ENCODE measurements around the gene UNC79. TPM values are rescaled to one million over a fixed set of nuclear protein-coding genes. Genes with fewer than 3 reads are reported as not detected.

UNC79 gene
- total and polyA plus RNA-seq, 2 donors (not counting 3 experiments of a cell fraction or from before 2014, with no cell fraction given) = not detected

GRCh38 chr14:93395231-93395630 is 35.5 kb upstream of the UNC79 start:
- Histone ChIP-seq H3K9me1 (replicated peaks; ENCODE audit: control insufficient read depth, extremely low read depth, insufficient read depth, low read length) (no peaks in the 10 kb centered on the region), H3K9ac (replicated peaks; ENCODE audit: extremely low read depth, insufficient read depth, low read length) (no peak overlapping the region), H3K4me3 (replicated peaks in 1 of 3; ENCODE audit: insufficient read depth in 1 of 3, low read depth in 1 of 3, low read length in 3 of 3) (no peak overlapping the region), H3K4me1 (ENCODE audit: control insufficient read depth, extremely low read depth, insufficient read depth, low read length) (no peaks in the 10 kb centered on the region), H3K4me2 (ENCODE audit: insufficient read depth, low read length) (no peak overlapping the region), H3K9me3 (replicated peaks; ENCODE audit: control insufficient read depth, insufficient read depth, low read length) (no peaks in the 10 kb centered on the region), H3K79me2 (ENCODE audit: control insufficient read depth, insufficient read depth, low read length) (no peaks in the 10 kb centered on the region), H3K27ac (ENCODE audit: insufficient read depth, low read depth, low read length) (no peak overlapping the region), H4K20me1 (replicated peaks; ENCODE audit: control insufficient read depth, extremely low read depth, insufficient read depth, low read length) (no peaks in the 10 kb centered on the region), H3K27me3 (ENCODE audit: control insufficient read depth in 2 of 2, insufficient read depth in 2 of 2, low read length in 2 of 2) (no peaks in the 10 kb centered on the region), H3K36me3 (ENCODE audit: control insufficient read depth in 2 of 2, extremely low read depth in 1 of 2, insufficient read depth in 2 of 2, low read length in 2 of 2) (no peaks in the 10 kb centered on the region), H2AFZ (ENCODE audit: low read depth, low read length) (no peak overlapping the region)
- DNase-seq (ENCODE audit: low read depth, low spot score) = no peak
- FAIRE-seq = no peak
- BruUV-seq (replicated peaks) = no TSS peak
- intact Hi-C loops (cut with micrococcal nuclease) (no loop called here), dilution Hi-C loops (cut with MboI; ENCODE audit: extremely low pct_ligation_motif_present, low sequenced_read_pairs) (no loop called here)
- CTCF ChIA-PET = no interaction called here
- POLR2A ChIA-PET = no interaction called here
- no peak for TF ChIP-seq JUN (IDR thresholded peaks at IDR 0.05; ENCODE audit: borderline replicate concordance, insufficient read depth, insufficient read length, low read depth)
- TF ChIP-seq EZH2 (IDR thresholded peaks at IDR 0.05; ENCODE audit: borderline replicate concordance, low read depth, low read length, severe bottlenecking) = no peak
- TF ChIP-seq GATA2 (IDR thresholded peaks at IDR 0.05; ENCODE audit: insufficient read depth, insufficient read length, low read depth, low read length) = no peak
- no peak for TF ChIP-seq MAX (IDR thresholded peaks at IDR 0.05; ENCODE audit: insufficient read depth, insufficient read length)
- no peak for TF ChIP-seq POLR2AphosphoS5 (IDR thresholded peaks at IDR 0.05; ENCODE audit: insufficient read depth, low read depth, low read length)
- TF ChIP-seq, protein P1, sequence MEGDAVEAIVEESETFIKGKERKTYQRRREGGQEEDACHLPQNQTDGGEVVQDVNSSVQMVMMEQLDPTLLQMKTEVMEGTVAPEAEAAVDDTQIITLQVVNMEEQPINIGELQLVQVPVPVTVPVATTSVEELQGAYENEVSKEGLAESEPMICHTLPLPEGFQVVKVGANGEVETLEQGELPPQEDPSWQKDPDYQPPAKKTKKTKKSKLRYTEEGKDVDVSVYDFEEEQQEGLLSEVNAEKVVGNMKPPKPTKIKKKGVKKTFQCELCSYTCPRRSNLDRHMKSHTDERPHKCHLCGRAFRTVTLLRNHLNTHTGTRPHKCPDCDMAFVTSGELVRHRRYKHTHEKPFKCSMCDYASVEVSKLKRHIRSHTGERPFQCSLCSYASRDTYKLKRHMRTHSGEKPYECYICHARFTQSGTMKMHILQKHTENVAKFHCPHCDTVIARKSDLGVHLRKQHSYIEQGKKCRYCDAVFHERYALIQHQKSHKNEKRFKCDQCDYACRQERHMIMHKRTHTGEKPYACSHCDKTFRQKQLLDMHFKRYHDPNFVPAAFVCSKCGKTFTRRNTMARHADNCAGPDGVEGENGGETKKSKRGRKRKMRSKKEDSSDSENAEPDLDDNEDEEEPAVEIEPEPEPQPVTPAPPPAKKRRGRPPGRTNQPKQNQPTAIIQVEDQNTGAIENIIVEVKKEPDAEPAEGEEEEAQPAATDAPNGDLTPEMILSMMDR (IDR thresholded peaks at IDR 0.05; ENCODE audit: extremely low read depth in 1 of 2, insufficient read depth in 1 of 2, low read depth in 1 of 2, low read length in 2 of 2) = no peak

Data from endothelial cell of umbilical vein (primary cell).